Ammon's horn (tissue), 1 donor: ENCODE measurements around the gene VSTM2L.

Experiments
- DNase-seq: peaks from one replicate; pipeline ENCODE4 v3.0.0-alpha.2; 2016; ENCODE audit warnings: low spot score

The VSTM2L gene

DNA sequence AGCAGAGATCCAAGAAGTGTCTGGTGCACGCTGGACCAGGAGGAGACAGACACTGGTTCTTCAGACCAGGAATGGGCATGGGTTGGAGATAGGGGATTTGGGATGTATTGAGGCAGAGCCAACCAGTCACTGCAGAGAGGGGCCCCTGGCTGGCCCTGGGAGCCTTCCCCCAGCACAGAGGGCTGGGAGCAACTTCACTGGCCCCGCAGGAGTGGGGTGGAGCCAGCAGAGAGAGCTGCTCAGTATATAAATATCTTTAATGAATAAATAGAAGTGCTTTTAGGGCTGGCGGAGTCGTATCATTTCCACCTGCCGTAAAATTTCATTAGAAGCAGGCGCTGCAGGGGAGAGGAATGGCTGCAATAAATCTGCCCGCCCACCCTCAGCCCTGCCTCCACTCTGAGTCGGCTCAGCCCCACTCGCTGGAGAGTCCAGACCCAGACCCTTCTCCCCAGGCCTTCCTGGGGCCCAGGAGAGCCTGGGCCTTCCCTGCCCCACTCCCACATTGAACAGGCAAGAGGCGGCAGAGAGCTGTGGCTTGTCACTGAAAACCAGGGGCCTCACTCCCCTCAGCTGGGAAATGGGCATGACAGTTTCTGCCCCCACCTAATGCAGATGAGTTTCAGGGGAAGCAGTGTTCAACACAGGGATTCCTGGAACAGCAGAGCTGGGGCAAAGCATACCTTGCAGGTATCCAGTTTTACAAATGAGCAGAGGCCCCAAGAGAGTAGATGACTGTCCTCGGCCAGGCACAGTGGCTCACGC lies 23.9 kb upstream of the VSTM2L start:
- no peak for DNase-seq

DNA sequence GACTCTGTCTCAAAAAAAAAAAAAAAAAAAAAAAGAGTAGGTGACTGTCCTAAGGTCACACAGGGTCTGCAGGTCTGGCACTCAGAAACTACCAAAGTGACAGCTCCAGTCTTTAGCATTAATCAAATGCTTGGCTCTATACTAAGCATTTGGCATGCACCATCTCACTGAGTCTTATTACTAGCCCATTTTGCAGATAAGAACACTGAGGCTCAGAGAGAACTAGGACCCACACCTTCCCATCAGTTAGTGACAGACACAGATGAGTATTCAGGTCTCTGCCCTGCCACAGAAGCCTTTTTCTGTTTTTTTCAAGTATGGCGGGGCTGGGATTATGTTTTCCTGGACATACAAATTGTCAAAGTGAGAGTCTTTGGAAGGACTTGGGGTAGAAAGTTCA lies 23.1 kb upstream of the VSTM2L start:
- no peak for DNase-seq

DNA sequence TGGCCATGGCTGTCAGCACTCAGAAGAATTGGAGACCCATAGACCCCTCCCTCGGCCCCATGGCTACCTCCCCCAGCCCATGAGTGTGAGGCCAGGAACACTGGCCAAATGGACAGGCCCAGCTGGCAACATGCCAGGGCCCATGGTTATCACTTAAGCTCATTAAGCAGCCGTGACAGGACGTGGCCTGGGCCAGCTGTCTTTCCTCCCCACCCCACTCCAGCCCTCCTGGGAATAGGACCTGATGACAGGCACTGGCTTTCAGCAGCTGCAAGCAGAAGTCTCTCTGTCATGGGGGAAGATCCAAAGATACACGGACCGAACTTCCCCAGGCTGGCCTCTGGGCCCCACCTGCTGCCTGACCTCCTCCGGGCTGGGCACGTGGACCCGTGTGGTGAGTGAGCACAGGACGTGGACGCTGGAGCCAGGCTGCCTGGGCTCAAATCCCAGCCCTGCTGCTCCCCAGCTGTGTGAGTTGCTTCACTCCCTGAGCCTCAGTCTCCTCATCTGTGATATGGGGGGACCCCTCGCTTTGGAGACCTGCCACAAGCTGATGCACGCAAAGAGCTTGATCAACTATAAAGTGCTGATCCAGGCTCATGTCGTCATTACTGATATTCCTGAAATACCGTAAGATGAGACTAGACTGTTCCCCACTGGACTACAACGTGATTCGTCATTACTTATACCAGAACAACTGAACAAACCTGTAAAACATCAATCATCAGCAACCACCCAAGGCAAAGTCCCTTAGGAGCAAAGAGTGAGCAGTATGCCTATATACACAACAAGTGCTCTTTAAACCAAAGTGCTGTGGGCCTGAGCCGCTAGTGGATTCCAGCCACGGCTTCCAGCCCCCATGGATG lies 22.0 kb upstream of the VSTM2L start:
- DNase-seq: no peak

DNA sequence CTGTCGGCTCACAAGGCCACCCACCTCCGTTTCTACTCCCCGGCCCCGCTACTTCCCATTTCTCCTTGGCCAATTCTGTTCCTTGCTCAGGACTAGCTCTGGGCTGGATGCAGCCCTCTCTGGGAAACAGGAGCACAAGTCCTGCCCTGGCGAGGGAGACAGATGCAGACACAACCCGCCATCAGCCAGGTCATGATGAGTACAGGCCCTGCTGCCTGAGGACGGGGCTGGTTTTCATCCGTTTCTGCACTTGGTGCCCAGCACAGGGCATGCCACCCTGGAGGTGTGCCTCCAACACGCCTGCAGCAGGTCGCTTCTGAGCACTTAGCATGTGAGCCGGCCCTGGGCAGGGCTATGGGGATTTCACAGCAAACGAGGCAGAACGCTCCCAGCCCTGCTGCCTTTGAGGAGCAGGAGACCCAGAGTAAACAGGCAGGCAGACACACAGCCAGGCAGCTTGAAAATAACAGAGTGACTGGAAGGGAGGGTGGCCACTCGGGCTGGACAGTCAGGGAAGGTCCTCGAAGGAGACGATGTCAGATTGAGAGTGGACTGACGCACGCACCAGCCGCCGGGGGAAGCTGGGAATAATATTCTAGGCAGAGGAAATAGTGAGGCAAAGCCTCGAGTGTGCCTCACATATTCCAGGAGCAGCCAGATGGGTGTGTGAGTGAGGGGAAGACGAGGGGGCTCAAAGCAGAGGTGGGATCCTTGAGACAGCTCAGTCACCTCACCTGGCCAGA lies 21.2 kb upstream of the VSTM2L start:
- DNase-seq: no peak

DNA sequence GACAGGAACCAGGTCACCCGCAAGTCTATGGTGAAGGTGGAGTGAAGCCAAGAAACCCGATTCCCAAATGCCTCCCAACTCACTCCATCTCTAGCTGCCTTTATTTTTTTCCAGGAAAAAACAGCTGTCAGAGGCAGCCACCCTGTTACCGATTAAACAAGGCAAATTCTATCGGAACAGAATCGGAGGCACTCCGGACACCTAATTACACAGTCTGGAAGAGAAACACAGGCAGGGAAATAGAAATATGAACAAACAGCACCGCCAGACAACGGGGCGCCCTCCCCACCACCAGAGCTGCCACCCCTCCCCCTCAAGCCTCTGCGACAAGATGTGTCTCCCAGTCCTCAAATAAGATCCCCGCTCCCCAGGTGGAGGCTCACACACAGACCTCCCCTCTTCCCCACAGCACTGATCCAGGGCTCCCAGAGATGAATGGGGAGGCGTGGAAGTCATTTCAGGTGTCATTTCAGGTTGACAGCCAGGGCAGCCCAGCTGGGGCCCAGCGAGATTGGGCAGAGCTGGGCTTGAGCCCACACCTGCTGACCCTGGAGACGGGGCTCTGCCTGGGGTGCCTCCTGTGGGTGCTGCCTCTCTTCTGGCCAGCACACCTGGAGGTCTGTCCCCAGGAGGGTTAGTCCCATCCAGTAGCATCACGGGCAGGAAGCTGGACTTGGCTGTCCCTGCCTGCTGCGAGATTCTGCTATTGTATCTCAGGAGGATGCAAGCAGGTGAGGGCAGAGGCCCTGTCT lies 19.8 kb upstream of the VSTM2L start:
- DNase-seq: no peak

DNA sequence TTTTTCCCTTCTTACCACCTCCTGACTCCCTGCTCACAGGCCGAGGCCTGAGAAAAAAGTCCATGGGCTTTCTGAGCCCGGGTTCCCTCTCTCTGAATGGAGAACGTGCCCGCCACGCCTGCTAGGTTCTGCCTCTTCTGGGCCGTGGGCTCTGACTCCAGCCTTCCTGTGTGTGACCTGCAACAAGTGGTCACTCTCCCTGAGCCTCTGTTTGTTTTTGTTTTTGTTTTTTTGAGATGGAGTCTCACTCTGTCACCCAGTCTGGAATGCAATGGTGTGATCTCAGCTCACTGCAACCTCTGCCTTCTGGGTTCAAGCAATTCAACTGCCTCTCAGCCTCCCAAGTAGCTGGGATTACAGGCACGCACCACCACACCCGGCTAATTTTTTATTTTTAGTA lies 17.9 kb upstream of the VSTM2L start:
- DNase-seq: no peak

DNA sequence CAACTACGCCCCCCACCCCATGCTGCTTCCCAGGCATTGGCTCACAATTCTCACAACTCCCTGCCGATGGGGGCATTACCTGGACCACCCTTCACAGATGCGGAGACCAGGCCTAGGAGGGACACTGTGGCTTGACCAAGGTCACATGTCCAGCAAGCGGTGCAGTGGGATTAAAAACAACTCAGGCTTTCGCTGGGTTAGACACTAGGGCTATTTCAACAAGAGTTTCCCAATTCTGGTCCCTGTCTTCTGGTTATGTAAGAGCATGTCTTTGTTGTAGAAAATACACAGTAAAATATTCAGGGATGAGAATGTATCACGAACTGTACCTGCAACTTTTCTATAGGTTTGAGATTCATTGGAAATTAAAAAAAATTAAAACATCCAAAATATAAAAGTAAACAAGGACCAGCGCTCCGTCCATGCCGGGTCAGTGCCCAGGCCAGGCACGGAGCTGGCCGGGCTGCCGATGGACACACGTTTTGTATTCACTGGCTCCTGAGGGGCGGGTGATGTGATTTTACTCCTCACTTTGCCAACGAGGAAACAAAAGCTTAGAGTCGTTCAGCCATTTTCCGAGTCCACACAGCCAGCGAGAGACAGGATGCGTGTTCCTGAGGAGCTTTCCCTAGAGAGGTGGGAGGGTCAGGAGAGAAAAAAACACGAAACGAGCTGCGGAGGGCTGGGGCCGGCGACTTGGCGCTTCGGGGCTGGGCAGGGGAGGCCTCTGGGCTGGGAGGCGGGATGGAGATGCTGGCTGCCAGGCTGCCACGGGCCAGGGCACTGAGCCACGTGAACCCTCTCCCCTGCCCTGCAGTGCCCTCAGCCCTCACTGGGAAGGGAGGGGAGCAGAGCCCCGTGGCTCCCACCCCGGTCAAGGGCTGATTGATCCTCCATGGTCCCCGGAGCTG lies 17.1 kb upstream of the VSTM2L start:
- DNase-seq: no peak

DNA sequence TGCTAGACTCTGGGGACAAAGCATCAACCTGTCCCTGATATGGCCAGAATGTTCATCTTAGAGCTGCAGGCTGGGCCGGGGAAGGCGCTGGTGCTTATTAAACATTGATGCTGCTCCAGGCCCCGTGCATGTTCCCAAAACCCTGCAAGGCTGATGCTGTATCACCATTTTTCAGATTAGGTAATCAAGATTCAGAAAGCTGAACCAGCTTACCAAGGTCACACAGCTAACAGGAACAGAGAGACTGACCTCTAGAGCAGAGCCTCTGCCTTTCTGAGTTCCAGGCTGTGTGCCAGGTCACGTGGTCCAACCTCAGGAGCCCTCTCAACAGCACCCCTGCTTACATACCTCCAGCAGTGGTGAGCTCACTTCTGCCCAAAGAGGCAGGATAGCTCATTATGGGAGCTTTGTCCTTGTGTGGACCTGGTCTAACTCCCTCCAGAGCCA lies 16.1 kb upstream of the VSTM2L start:
- DNase-seq: no peak

DNA sequence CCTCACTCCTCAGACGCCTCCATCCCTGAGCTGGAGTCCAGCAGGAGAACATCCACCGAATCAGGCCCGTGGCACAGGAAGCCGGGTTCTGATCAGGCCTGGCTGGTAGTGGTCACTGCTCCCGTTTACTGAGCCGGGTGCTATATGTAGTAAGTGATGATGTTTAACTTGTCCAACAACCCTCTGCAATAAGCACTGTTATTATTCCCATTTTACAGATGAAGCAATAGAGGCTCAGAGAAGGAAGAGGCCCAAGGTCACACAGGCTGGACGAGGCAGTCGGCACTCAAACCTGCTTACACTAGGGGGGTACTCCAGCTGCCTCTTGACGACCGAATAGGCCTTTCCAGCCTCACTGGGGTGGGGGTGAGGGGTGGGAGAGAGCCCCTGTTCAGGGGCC lies 14.3 kb upstream of the VSTM2L start:
- no peak for DNase-seq

DNA sequence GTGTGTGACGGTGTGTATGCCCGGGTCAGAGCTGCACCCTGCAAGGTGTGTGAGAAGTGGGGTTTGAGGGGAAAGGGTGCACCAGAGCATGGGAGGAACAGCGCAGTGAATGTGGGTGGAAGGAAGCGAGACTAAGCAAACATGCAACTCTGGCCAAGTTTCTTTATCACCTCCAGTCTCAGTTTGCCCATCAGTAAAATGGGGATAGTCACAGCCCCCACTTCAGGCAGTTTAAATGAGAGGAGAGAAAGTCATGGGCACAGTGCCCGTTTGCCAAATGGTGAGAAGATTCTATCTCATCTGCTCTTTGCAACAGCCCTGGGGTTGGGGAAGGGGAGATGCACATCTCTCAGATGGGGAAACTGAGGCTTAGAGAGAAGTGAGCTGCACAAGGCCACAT lies 12.8 kb upstream of the VSTM2L start:
- DNase-seq: no peak

DNA sequence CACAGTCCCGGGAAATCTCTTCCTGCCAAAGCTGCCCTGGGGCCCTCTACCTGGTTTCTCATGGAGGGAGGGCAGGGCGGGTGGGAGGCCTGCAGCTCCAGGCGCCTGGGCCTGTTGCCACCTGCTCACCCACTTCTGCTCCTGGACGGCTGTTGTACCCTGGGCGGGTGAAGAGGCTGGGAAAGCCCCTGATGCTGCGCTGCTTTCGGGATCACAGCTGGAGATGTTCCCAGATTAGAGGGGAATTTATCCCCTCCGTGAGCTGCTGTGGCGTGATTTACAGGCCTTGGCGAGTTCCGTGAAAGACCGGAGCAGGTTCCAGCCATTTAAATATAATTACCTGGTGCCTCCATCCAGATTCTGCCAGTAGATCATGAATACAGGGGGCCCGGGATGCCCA lies 12.3 kb upstream of the VSTM2L start:
- no peak for DNase-seq

DNA sequence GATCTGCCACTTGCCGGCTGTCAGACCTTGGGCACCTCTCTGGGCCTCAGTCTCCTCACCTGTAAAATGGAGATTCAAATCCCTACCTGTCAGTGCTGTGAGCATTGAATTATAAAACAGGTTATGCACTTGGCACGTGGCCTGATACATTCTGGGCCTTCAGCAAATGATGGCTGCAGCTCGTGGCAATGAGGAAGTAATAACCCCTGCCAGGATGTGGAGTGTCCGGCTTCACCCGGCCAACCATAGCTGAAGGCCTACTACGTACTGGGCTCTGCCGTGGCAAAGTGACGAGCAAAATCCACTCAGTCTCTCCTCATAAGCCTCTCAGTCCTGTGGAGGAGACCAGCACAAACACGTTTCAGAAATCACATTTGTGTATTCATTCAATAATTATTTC lies 10.9 kb upstream of the VSTM2L start:
- no peak for DNase-seq

DNA sequence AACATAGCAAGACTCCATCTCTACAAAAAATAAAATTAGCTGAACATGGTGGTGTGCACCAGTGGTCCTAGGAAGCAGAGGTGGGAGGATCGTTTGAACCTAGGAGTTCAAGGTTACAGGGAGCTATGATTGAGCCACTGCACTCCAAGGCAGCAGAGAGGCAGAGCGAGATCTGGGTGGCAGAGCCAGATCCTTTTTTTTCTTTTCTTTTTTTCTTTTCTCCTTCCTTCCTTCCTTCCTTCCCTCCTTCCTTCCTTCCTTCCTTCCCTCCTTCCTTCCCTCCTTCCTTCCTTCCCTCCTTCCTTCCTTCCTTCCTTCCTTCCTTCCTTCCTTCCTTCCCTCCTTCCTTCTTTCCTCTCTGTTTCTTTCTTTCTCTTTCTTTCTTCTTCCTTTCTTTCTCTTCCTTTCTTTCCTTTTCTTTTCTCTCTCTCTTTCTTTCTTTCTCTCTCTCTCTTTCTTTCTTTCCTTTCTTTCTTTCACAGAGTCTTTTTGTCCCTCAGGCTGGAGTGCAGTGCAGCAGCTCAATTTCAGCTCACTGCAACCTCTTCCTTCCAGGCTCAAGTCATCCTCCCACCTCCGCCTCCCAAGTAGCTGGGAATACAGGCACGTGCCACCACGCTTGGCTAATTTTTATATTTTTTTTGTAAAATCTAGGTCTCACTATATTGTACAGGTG lies 9.2 kb upstream of the VSTM2L start:
- DNase-seq: no peak

DNA sequence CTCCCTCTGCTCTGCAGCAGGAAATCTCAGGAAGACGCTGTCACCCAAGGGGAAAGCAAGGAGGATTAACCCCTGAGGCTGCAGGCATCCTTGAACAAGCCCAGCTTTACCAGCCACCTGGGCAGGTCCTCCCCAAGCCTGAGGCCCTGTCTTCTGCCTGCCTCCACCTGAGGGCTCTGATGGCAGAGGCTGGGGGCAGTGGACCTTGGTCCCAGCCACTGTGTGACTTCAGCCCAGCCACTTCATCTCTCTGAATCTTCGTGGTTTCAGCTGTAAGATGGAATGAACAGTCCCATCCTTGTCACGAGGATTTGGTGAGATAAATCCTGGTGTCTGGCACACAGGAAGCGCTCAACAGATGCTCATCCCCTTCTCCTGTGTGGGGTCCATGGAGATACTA lies 8.5 kb upstream of the VSTM2L start:
- no peak for DNase-seq

DNA sequence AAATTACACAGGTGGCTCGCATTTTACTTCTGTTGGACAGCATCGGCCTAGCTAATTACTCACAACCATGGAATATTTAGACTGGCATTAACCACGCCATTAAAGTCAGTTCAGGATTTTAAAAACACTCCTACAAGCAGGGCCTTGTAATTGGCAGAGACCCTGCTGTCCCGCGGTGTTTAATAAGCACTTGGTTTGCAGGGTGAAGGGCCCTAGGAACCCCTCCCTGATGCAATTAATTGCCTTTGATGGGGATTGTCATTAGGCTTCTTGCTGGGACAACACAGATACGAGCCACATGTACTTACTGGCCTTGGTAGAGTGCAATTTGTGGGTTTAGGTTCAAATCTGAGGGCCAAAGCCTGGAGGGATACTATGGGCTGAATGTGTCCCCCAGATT lies 7.8 kb upstream of the VSTM2L start:
- DNase-seq: no peak

DNA sequence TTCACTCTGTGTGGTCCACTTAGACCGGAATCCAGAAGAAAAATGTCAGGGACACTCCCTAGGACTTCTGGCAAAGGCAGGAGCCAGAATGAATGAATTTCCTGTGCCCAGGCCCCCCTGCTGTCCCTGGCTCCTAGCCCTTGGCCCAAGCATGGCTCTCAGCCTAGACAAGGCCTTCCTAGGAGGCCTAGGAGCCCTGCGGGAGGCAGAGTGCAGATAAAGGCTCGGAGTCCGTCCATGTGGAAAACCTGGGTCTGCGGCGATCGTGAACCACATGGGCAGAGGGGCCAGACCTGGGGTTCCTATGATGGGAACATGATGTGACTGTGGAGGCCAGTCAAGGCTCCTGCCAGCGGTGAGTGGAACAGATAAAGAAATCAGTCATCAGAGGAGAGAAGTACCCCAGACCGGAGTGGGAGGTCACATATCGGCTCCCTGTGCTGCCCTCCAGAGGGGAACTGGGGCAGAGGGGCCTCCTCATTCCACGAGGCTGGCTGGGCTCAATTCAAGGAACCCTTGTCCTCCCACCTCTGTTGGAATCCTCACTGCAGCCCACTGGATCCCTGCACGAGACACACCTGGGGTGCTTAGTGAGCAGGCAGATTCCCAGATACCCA lies 5.9 kb upstream of the VSTM2L start:
- no peak for DNase-seq

DNA sequence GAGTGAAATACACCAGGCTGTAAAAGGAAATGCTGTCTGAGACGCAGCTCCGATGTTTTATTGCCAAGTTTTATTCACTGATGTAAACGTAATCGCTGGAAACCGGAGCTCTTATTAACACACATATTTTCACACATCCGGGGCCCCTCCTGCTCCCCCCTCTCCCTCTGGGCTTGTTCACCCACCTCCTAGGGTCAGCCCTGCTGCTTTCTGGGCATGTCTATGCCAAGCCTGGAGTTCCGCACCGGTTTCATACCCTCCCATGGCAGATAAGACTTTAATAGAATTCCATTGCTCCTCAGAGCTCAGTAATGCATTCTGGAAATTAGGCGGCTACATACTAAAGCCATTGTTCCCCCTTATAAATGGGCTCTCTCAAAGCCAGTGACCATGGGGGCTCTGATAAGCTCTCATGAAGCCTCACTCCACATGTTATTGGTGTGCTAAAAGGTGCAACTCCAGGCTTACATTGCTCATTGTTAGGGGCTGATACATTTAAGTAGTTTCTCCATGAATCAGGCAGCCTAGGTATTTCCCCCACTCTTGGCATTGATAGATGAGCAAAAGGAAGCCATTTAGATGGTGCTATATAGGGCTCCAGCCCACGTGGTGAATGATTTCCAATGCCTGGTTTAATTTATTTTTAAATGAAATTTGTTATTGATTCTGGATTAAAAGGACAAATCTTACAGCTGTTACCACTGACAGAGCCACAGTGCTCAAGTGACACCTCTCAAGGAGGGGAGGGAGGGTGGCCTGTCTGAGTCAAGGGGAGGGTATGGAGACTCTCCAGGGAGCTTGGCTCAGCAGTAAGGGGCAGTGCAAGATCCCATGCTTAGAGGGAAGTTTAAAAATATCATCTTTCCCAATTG lies 4.5 kb upstream of the VSTM2L start:
- DNase-seq: no peak

DNA sequence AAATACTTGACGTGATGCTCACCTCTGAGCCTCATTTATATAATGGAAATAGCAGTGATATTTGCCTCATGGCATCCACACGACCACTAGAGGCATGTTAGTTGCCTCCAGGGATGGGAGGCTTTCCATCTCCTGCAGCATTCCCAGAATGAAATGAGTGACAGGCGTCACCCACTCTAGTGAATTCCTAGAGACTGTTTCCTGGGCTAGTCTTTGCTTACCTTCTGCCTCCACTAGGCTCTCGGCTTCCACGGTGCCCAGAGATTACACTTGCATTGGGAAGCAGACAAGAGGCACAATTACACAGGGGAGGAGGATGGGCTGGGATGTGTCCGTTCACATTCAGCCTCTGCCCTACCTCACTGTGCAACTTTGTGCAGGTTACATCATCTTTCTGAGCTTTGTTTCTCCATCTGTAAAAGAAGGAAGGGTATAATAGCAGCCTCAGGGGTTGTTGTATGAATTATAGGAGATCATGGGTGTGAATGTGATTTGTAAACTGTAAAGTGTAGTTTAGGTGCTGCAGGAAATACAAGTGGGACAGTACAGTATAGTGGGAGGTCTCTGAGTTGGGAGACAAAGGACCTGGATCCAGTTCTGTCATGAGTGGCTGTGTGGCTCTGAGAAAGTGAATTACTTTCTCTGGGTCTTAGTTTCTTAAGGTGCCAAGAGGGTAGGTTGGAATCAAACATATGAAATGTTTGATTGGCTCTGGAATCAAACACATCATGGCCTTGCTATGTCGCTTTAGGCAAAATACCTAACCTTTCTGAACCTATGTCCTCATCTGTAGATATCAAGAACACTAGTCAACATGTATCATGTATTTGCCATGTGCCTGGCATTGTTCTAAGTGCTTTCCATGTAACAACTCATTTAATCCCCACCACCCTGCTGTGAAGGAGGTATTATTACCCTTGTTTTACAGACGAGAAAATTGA lies 3.6 kb upstream of the VSTM2L start:
- no peak for DNase-seq
